Skeletal muscle cell (primary cell): ENCODE data around the gene SLITRK4.

ENCODE experiments used
- DNase-seq: peaks from one replicate; pipeline ENCODE4 v3.0.0-alpha.2; 2010; ENCODE audit warnings: low read depth
- H3K4me3 ChIP-seq: 2 replicates; pipeline ENCODE4 v1.5.1; 2011; ENCODE audit warnings: low read depth, mild to moderate bottlenecking, control low read depth, low read length, moderate library complexity

Gene SLITRK4

GRCh38 chrX:143635915-143636314 lies at the start of gene SLITRK4:
Gene SLITRK4, minus strand, starts transcription at chrX:143636101. Its CDS starts 4,993 bp downstream, at chrX:143631108.
- H3K4me3 ChIP-seq = peak within 1 kb of the TSS; percentile 46
- no peak for DNase-seq

DNA sequence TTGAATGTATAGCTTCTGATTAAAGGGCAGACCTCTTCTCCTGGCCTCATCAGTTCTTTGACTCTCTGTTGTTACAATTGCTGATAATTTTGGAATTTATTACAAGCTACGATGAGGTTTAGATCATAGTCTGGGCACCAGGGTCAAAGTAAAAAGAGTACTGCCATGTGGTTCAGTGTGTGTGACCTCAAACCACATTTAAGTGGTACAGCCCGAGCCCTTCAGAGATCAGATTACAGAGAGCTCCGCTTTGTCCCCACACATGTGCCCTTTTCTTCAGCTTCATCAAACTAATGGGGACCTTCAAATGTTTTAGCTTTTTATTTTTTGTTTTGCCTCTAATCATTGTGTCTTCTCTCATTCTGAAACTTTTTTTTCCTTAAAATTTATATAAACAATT lies 47.6 kb upstream of the SLITRK4 start:
- no peak for DNase-seq
- no peak overlapping the region for H3K4me3 ChIP-seq

- H3K4me3 ChIP-seq = no peak overlapping the region
- no peak for DNase-seq
Measured at GRCh38 chrX:143674926-143675325, 39.0 kb upstream of the SLITRK4 start.

DNA sequence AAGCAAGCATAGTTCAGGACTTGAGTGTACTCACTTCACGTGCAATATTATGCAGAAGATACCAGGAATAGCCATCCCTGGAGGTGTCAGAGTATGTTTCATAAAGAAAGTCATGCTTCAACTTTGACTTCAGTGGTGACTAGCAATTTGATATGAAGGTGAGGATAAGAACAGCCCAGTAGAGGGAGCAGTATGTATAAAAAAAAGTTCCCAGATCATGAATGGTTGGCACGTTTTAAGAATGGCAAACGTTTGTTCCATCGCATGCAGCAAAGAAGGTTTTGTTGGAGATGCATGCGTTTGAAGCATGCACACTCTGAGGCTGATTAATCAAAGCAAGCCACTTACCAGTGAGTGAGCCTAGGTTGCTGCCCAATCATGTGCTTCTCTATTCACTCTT lies 33.5 kb upstream of the SLITRK4 start:
- H3K4me3 ChIP-seq = no peak overlapping the region
- DNase-seq = no peak

- no peak for DNase-seq
- H3K4me3 ChIP-seq = no peak overlapping the region
Measured at GRCh38 chrX:143664302-143664701, 28.4 kb upstream of the SLITRK4 start.

GRCh38 chrX:143663755-143664154 lies 27.9 kb upstream of the SLITRK4 start:
- DNase-seq = no peak
- no peak overlapping the region for H3K4me3 ChIP-seq

DNA sequence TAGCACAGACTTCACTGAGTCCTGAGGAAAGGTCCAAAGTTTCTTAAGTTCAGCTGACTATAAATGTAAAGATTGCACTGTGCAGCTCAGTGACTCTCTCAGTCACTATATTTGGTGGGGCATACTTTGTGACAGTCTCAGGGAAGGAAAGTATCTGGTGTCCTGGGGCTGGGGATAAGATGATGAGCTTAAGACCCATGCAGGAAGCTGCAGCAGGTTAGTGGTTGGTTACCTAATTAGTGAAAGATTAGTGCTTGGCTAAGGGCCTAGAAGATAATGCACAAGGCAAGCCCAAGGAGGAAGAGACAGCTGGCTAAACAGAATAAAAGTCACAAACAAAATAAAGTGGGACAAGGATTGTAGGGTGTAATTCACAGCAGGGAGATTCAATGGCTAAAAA lies 25.4 kb upstream of the SLITRK4 start:
- no peak for DNase-seq
- no peak overlapping the region for H3K4me3 ChIP-seq

DNA sequence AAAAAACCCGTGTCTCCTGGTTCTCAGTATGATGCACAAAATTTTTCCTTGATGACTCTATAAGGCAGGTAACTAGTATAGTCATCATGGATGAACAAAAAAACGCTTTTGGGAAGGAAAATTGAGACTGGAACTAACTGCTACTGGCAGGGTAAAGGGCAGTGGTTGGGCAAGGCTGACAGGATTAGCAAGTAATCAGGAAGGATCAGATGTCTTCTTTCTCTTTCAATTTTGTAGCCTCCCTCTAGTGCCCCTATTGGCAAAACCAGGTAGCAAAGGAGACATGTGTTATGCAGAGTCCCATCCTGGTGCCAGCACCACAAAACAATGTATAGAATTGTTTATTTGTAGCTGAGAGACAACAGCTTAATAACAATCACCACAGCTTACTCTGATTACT lies 12.8 kb upstream of the SLITRK4 start:
- no peak for DNase-seq

GRCh38 chrX:143642426-143642825 lies 6.5 kb upstream of the SLITRK4 start:
- no peak overlapping the region for H3K4me3 ChIP-seq
- DNase-seq = no peak

More for the DNA sequence above, 12.8 kb upstream of the SLITRK4 start:
- H3K4me3 ChIP-seq = no peak overlapping the region

DNA sequence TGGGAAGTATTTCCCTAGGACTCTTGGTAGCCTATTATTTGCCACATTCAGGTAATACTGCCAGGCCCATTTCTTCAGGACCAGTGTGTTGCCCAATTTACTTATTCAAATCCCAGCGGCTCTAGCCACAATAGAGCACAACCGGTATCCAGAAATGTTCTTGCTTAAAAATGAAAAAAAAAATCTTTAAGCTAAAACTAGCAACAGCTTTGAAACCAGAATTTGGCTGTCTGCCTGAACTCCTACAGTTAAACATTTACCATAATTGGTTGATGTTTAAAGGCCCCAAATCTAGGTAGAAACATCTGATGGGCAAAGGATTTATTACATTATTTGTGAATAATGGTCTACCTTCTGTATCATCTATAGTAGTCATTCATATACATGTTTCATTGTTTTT lies 930 bp upstream of the SLITRK4 start:
- no peak for DNase-seq
- no peak overlapping the region for H3K4me3 ChIP-seq

GRCh38 chrX:143634663-143635455 lies 1.0 kb downstream of the SLITRK4 start:
- H3K4me3 ChIP-seq = peak overlapping the region; percentile 54
- no peak for DNase-seq

DNA sequence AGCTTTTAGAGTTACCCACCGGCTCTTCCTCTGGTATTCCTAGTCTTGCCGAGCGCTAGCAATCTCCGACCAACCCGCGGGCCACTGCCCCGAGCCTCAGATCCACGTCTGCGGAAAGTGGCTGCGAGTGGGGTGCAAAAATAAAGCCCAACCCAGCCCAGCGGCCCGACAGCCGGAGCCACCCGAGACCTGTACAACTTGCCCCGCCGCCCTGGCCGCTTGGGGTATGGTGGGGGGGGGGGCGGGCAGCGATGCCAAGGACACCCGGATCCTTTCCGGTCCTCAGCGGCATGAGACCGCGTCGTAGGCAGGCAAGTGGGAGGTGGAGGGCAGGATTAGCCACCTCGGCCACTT lies 1.6 kb downstream of the SLITRK4 start:
- no peak for DNase-seq
- peak overlapping the region; percentile 54 for H3K4me3 ChIP-seq

DNA sequence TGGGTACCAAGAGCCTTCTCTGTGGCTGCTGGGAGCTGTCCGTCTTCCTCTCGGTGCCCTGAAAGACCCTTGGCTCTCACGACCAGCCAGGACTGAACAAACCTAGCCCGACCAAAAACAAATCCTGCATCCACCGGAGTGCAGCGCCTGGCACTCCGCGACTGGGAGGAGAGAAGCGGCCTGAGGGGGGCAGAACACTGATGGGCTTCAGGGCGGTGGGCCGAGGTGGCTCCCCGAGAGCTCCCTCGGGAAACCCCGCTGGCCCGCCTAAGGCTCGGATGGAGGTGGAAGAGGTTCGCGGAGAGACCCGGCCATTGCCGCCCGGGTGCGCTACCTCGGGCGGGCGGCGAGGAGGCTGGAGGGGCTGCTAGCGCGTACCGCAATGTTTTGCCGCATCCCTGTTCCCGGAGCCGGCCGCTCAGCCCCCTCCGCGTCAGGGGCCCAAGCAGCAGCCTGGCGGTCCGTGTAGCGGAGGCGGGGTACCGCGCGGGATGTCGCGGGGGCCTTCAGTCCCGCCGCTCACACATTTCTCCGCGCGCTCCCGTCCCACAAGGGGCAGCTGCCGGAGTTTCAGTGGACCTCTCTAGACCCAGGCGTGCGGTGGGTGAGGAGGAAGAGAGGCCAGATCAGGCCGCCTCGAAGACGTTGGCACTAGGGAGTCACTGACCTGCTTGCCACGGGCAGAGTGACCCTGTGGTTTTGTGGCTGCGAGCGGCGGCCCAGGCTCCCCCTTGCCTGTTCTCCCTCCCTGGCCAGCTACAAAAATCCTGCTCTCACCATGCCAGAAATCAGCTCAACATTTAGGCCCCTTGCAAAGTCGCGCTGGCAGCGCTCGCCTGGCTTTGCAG lies 2.2 kb downstream of the SLITRK4 start:
- no peak for DNase-seq
- peak overlapping the region; percentile 54 for H3K4me3 ChIP-seq

DNA sequence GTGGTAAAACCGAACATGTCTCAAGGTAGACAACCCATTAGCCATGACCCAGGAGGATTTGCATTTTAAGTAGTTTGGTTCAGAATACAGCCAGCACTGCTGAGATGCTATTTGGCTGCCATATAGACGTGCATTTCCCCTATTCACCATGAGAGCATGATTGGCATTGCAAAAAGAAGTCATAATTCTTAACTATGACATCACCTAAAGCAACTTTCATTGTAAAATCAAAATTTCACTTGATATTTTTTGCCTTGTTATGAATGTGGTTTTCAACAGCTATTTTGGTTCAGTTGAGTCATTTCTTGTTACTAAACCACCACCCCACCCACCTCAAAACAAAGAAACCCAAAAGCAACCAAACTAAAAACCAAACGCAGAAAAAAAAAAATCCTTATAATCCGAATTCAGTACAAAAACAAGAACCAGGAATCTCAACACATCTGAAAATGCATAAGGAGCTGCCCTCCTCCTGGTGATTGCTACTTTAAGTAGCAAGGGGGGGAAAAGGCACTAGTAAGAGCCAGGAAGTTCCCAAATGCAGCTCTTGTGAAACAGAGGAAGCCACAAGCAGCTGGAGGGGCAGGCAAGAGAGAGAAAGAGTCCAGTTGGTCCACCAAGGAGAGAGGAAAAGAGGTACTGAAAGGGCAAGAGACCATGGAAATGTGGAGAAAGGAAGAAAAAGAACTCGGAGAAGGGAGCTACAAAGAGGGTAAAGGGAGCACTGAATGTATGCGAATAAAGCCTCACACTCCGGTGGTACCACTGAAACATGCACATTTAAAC lies 3.1 kb downstream of the SLITRK4 start:
- H3K4me3 ChIP-seq = peak overlapping the region; percentile 54
- DNase-seq = no peak

- no peak overlapping the region for H3K4me3 ChIP-seq
- DNase-seq = no peak
Measured at GRCh38 chrX:143623657-143624056, 12.2 kb downstream of the SLITRK4 start.

- H3K4me3 ChIP-seq = no peak overlapping the region
- DNase-seq = no peak
Measured at GRCh38 chrX:143621276-143621675, 14.6 kb downstream of the SLITRK4 start.

DNA sequence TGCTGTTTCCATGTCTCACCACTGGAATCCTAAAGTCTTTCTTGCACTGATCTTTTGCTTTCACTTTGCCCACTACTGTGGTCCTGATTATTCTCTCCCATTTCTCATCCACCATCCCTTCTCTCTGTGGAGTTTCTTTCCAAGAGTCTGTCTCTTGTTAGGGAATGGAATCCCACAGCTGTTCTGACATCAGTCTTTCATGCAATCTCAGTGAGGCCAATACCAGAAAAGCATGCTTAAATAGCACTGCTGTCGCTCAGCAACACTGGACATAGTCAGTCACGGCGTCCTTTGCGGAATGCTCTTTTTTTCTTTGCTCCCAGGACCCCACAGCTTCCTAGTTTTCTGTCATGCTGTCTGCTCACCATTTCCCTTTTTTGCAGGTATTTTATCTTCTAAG lies 20.1 kb downstream of the SLITRK4 start:
- no peak overlapping the region for H3K4me3 ChIP-seq
- DNase-seq = no peak

DNA sequence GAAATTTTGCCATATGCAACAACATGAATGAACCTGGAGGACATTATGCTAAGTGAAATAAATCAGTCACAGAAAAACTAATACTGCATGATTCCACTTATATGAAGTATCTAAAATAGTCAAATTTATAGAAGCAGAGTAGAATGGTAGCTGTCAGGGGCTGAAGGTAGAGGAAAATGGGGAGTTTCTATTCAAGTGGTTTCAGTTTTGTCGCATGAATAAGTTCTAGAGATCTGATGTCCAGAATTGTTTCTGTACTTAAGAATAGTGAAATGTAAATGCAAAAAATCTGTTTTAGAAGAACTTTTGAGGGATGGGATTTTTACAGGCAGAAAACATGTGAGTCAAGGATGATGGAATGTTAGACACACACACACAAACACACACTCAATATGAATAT lies 34.1 kb downstream of the SLITRK4 start:
- no peak overlapping the region for H3K4me3 ChIP-seq
- no peak for DNase-seq

- DNase-seq = no peak
- no peak overlapping the region for H3K4me3 ChIP-seq
Measured at GRCh38 chrX:143581240-143581639, 54.7 kb downstream of the SLITRK4 start.

GRCh38 chrX:143580266-143580665 lies 55.6 kb downstream of the SLITRK4 start:
- H3K4me3 ChIP-seq = no peak overlapping the region
- DNase-seq = no peak
